IPS DF 4.7 (cell line): Measurements from ENCODE around the gene PHACTR4.
"Not testable (repeated sequence)": the region's sequence is repeated elsewhere in the genome, so short reads cannot be mapped to it uniquely, and the experiment has no call there.

Source experiments
- DNase-seq: peaks from one replicate; pipeline ENCODE4 v3.0.0-alpha.2; 2013; ENCODE audit warnings: low spot score; ENCODE audit errors: extremely low read depth

PHACTR4 gene

DNA sequence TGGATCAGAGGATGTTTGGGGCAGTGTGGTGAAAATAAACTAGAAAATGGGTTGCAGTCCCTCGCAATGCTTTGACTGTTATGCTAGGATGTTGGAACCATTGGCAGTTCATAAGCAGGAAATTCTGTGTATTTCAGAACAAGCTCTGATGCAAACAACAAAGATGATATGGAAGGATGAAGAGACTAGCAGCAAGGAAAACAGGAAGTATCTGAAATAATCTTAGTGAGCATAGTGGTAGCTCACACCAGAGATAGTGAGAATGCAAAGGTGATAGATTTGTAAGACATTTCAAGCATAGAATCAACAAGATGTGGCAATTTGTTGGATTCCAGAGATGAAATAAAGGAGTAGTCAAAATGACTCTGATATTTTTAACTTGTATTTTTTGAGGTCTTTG is 125.2 kb downstream of the PHACTR4 start:
- DNase-seq: no peak

DNA sequence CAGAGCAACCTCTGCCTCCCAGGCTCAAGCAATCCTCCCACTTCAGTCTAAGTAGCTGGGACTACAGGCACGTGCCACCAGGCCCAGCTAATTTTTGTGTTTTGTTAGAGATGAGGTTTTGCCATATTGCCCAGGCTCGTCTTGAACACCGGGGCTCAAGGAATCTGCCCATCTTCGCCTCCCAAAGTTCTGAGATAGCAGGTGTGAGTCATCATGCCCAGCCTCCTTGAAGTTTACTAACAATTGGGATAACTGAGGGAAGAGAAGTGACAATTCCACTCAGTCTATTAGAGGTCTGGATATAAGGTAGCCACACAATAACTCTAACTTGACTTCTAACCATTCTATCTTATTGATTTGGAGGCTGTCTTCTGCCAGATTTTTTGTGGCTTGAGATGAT is 130.0 kb downstream of the PHACTR4 start:
- DNase-seq: no peak

DNA sequence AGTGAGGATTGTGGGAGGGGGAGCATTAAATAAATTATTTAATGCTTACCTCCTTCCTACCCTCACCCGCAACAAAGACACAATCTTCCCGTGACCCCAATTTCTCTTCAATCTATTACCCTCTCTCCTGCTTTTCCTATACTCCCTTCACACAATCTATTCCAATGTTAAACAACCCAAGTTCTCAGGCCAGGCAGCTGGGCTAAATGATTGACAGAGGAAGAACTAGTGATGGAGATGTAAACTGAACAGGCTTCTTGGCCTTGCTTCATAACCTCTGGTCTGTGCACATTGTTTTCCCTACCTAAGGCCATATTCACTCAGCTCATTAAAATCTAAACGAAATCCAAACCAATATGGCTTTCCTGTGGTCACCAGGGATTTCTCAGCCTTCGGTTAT is 132.4 kb downstream of the PHACTR4 start:
- no peak for DNase-seq

DNA sequence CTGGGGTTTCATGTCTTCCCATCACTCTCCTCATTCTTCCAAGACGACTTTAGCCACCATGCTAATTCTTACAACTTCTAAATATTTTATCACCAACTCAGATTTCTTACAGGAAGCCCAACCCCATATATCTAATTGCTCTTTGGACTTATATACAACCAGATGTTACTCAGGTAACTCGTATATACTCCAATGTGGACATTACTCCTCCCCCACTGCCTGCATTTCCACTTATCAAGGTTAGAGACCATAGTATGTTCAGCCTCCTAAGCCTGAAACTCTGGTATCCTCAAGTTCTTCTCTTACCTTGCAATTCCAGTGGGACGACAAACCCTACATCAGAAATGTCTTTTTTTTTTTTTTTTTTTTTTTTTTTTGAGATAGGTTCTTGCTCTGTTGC is 133.6 kb downstream of the PHACTR4 start:
- no peak for DNase-seq

DNA sequence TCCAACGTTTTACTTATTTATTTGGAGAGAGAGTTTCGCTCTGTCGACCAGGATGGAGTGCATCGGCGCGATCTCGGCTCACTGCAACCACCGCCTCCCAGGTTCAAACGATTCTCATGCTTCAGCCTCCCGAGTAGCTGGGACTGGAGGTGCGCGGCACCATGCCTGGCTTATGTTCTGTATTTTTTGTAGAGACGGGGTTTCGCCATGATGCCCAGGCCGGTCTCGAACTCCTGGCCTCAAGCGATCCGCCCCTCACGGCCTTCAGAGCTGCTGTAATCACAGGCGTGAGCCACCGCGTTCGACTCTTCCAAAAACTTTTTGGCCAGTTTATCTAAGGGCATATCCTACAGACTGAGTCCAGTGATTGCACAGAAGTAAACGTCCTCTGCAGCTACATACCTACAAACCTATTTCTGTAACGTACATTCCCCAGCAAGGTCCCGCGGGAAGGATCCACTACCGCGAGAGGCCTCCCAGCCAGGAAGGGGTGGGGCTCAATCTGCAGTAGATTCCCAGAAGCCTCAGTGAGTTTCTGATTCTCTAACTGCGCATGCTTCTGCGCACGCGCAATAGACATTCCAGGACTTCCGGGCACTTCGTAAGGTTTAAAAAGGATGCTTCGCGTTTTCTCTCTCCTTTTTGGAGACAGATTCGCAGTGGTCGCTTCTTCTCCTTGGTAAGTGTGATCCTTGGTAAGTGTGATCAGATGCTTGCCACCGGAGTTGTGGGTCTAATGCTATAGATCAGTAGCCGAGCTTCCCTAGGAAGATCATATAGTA is 136.1 kb downstream of the PHACTR4 start, which contains the start of gene RCC1:
TSS of gene RCC1 (plus strand) at position 638 of the 782 bp plus-strand sequence. CDS start 23,824 bp downstream, outside the sequence.
- peak; percentile 97 for DNase-seq

DNA sequence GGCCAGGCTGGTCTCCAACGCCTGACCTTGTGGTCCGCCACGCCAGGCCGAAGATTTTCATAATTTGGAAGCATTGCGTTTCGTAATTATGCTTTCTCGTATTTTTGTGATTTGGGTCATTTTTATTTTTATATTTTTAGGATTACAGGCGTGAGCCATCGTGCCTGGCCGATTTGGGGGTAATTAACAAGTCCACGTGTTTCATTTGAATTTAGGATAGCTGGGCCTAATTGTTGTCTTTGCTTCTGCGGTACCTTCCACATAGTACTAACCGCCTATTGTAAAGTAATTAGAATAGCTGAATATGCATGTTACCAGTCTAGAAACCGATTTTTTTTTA is 137.3 kb downstream of the PHACTR4 start:
- no peak for DNase-seq

DNA sequence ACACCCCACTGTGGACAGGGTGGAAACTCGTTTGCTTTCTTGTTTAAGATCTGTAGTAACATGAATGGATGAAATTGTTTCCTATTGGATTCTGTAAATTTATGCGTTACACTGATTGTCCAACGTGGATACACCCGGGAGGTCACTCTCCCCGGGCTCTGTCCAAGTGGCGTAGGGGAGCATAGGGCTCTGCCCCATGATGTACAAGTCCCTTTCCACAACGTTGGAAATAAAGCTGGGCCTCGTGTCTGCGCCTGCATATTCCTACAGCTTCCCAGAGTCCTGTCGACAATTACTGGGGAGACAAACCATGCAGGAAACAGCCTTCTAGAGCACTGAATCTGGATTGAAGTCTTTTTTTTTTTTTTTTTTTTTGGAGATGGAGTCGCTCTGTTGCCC is 137.7 kb downstream of the PHACTR4 start:
- no peak for DNase-seq

DNA sequence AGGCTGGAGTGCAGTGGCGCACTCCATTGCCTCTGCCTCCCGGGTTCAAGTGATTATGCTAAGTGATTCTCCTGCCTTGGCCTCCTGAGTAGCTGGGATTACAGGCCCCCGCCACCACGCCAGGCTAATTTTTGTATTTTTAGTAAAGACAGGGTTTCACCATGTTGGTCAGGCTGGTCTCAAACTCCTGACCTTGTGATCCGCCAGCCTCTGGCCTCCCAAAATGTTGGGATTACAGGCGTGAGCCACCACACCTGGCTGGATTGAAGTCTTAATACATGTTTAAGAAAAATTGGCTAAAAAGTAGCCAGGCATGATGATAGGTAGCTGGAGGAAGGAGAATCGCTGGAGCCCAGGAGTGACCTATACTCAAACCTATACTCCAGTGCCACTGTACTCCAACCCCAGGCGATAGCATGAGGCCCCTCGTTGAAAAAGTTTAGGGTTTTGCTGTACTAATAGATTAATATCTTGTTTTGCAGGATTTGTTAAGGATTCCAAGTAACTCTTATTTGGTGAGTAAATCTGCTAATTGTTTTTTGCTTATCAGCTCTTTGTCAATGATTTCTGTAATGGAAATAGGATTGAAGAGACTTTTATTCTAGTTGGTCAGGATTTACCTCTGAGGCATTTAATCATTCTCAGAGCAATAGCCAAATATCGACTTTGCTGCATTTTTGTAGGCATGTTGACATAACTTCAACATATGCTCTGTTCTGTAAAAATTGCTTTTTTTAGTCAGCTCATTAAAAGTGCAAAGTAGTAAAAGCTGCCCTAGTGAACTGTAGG is 138.3 kb downstream of the PHACTR4 start:
- DNase-seq: no peak

DNA sequence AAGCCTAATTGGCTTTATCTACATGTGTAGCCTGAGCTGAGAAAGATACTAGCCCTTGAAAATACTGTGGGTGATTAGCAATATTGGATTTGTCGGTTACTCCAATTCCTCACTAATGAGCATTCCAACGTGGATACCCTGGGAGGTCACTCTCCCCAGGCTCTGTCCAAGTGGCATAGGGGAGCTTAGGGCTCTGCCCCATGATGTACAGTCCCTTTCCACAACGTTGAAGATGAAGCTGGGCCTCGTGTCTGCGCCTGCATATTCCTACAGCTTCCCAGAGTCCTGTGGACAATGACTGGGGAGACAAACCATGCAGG is 138.9 kb downstream of the PHACTR4 start:
- no peak for DNase-seq

DNA sequence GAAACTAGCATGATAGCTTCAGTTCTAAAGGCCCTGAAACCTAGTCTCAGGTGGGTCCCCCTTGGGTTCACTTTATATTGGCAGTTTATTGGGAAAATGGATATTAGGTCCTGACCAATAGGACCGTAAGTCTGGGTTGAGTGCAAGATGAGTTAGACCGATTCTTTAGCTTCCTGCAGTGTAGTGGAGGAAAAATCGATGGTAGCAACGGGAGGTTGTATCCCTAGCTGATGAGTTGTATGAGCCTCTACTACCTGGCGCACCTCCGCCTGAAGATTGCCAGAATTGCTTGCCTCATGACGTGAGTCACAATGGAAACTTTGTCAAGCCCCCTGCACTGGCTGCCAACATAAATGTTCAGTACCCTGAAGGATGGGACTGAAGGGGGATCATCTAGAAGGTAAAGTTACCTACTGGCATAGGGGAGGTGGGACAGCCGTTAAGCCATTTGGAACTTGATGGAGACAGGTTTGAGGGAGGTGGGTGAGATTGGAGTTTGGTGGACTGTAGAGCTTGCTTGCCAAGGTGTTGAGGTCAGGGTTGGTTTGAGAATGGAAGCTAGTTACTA is 140.2 kb downstream of the PHACTR4 start:
- no peak for DNase-seq

DNA sequence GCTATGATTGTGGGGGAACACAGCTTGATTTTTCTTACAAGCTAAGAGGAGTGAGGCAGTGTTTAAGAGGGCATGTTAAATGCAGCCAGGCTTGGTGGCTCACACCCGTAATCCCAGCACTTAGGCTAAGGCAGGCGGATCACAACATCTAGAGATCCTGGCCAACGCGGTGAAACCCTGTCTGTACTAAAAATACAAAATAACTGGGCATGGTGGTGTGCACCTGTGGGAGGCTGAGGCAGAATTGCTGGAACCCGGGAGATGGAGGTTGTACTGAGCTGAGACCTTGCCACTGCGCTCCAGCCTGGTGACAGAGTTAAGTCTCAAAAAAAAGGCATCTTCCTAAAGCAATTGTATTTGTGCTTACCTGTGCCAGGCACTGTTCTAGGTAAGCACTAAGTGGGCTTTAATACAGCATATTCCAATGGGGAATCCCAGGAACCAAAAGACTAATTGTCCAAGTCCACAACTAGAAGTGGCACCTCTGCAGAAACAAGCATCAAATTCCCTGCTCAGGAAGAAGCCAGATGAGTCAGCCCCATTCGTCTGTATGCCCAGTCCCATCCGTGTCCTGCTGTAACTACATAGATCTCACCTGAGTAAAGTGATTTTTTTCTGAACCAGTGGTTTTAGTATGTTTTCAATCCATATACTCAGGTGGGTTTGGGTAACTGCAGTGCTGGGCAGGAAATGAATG is 140.9 kb downstream of the PHACTR4 start:
- DNase-seq: no peak

DNA sequence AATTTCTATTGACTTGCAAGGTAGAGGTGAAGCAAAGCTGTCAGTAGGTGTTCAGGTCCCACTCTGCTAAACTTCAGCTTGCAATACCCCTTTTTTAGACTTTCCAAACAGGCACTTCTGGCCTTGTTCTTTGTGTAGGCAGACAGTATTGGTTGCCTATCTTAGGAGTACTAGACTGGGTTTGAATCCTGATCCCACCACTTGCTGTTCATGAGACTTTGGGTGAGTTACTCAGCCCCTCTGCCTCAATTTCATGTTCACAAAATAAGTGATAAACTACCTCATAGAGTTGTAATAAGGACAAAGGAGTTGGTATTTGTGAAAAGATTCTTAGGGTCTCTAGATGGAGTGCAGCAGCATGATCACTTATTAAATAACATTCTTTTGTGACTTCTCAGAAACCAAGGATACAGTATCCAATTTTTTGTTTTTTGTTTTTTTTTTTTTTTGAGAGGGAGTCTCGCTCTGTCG is 141.5 kb downstream of the PHACTR4 start:
- no peak for DNase-seq

DNA sequence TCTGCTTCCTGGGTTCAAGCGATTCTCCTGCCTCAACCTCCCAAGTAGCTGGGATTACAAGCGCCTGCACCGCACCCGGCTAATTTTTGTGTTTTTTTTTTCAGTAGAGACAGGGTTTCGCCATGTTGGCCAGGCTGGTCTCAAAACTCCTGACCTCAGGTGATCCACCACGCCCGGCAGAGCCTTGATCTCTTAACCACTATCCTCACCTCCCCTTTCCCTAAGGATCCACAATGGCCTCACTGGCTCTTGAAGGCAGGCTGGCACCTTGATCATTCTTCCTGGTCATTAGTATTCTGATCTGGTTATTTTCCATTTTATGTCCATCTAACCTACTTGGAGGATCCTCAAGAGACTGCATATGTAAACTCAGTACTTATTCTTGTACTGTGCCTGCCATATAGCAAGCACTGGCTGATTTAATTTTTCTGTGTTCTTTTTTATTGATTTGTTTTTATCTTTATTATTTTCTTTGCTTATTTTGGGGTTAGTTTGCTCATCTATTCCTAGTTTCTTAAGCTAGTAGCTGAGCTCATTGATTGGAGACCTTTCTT is 142.6 kb downstream of the PHACTR4 start:
- DNase-seq: no peak

DNA sequence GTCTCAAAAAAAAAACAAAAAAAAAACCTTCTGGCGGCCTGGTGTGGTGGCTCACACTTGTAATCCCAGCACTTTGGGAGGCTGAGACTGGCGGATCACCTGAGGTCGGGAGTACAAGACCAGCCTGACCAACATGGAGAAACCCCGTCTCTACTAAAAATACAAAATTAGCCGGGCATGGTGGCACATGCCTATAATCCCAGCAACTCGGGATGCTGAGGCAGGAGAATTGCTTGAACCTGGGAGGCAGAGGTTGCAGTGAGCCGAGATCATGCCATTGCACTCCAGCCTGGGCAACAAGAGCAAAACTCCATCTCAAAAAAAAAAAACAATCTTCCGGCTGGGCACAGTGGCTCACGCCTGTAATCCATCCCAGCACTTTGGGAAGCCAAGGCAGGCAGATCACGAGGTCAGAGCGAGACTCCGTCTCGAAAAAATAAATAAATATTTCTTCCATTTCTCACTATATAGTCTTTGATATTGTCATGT is 144.9 kb downstream of the PHACTR4 start:
- not testable (repeated sequence) for DNase-seq

DNA sequence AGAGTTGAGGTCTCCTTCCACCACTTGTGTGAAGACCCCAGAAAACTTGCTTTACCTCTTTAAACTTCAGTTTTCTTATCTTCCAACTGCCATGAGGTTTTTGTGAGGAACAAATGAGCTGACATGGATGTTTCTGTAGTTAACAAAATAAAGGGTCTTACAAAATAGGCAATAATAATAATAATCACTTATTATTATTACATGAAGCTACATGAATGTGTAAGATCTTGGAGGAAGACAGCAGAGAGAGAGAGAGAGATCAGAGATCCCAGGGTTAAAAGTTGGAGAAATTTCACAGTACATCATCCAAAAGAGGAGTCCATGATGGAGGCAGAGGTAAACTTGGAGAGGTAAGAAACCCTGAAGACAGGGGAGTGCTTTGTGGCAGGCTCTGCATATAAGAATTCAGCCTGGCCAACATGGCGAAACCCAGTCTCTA is 147.0 kb downstream of the PHACTR4 start:
- DNase-seq: no peak

DNA sequence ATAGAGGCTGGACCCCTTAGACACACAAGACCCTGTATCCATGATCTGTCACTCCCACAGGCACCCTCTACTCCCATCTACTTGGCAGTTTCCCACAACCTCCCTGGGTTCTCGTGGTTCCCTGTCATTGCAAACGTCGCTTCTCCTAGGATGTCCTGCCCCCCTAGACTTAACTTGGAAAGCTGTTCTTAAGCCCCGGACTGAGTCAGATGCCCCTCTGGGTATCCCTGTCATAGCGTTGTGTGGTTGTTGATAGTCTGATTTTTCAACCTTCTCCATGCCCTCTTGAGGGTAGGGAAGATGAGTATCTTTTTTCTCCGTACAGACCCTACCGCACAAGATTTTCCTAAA is 148.1 kb downstream of the PHACTR4 start:
- no peak for DNase-seq

DNA sequence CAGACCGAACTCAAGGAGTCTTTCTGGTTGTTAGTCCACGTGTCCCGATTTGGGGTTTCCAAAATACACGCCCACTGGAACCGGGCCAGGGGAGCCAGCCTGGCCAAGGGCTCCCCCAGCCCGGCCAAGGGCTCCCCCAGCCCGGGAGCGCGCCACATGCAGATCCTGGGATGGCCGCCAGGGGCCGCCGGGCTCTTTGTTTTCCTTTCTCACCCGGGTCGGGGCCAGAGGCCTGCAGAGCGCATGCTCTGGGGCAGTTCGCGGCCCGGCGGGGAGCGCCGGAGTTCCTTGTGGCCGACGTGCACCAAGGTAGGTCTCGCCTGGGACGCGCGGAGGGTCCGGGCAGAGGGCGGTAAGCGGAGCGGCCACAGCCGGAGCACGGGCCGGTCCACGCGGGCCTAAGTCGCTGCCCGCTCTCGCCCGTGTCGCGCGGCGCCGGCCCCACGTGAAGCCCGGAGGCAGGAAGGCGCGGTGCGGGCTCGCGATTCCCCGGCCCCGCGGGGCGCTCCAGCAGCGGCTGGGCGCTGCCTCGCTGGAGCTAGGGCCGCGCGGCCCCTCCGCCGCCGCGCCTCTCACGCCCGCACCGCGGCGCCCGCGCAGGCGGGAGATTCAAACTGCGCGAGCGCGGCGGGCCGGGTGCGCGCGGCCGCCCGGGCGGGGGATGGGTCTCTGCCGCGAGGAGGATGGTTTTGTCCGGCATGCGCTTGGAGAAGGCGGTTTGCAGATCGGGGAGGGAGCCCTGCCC is 148.6 kb downstream of the PHACTR4 start:
- no peak for DNase-seq

DNA sequence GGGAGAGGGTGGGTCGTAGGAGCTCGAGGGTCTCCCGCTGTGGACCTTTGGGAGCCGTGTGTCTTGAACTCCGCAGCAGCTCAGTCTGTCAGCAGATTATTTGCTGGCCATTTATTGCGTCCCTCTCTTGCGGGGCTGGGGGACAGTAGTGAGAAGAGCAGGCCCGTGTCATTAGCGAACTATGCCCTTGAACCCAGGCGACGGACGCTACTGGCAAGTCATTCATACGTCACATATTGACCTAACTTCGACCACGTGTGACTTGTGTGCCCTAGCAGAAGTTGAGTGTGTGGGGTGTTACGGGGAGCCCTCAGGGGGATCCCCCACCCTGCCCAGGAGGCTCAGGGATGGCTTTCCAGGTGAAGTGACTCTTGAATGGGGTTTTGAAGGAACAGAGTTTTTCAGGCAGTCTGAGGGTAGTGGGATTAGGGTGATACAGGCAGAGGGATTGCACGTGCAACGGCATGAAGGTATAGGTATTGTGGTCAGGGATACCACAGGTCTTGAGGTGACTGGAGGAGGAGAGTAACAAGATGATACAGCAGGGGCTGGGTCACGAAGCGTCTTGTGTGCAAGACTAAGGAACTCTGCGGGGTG is 149.3 kb downstream of the PHACTR4 start:
- no peak for DNase-seq

DNA sequence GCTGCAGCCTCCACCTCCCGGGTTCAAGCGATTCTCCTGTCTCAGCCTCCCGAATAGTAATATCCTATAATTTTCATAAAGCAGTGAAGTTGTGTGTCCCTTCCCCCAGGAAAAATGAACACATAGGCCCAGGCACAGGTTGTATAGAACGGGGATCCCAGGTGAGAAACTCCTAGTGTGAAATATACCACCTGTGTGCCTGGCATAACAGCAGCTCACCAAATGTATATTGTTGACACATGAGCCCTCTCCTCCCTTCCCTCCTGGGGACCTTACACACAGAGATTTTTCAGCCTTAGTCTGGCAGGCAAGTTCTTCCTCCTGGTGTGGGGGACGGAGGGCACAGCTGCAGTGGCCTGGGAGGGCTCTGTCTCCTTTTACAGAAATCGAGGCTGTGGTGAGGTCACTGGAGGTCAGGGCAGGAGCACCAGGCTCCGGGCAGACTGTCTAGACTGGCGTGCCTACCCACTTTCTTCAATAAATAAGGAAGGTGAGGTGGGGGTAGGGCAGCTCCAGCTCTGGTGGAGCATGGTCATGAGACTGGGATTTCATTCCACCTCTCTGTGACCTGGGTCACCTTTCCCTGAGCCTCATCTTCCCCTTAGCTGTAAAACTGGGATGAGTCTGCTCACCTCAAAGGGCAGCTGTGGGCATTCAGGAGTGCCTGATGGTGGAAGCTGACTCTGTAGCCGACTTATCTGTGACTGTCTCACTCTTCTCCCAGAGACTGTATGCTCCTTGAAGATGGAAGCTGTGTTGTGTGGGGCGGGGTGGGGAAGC is 150.6 kb downstream of the PHACTR4 start:
- DNase-seq: no peak

DNA sequence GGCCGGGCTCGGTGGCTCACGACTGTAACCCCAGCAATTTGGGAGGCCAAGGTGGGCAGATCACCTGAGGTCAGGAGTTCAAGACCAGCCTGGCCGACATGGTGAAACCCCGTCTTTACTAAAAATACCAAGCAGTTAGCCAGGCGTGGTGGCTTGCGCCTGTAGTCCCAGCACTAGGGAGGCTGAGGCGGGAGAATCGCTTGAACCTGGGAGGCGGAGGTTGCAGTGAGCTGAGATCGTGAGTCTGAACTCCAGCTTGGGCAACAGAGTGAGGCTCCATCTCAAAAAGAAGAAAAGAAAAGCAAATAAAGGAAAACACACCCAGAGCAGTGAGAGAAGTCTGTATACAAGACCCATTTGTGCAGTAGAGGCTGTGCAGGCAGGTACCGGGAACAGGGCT is 151.3 kb downstream of the PHACTR4 start:
- not testable (repeated sequence) for DNase-seq
